H9 (cell line): ENCODE measurements around the gene TMEM176B. TPM values are rescaled to one million over a fixed set of nuclear protein-coding genes. Genes with fewer than 3 reads are reported as not detected.

Experiments used
- DNase-seq: peaks from one replicate; pipeline ENCODE4 v3.0.0-alpha.2; 2017
- H2AFZ ChIP-seq: one replicate; pipeline ENCODE4 v1.6.1; 2013; ENCODE audit warnings: mild to moderate bottlenecking, low read length, control low read depth, moderate library complexity
- H2AK5ac ChIP-seq: 2 replicates; pipeline ENCODE4 v1.6.1; 2013; ENCODE audit warnings: low read length, control low read depth, mixed read lengths; ENCODE audit not compliant: insufficient read length
- H2BK120ac ChIP-seq: one replicate; pipeline ENCODE4 v1.6.1; 2013; ENCODE audit warnings: low read depth, mild to moderate bottlenecking, low read length, control low read depth, inconsistent platforms; ENCODE audit not compliant: poor library complexity, severe bottlenecking
- H2BK12ac ChIP-seq: 2 replicates; pipeline ENCODE4 v1.6.1; 2013; ENCODE audit warnings: low read length, control low read depth, mixed read lengths, low read depth; ENCODE audit not compliant: insufficient read length
- H2BK15ac ChIP-seq: 2 replicates; pipeline ENCODE4 v1.6.1; 2013; ENCODE audit warnings: low read depth, low read length, control low read depth
- H2BK20ac ChIP-seq: one replicate; pipeline ENCODE4 v1.6.1; 2013; ENCODE audit warnings: low read depth, mild to moderate bottlenecking, low read length, control low read depth, inconsistent platforms; ENCODE audit not compliant: poor library complexity, severe bottlenecking
- H2BK5ac ChIP-seq: 2 replicates; pipeline ENCODE4 v1.6.1; 2013; ENCODE audit warnings: low read length, control low read depth, mixed read lengths; ENCODE audit not compliant: insufficient read length
- H3K14ac ChIP-seq: 2 replicates; pipeline ENCODE4 v1.6.1; 2013; ENCODE audit warnings: low read length, control low read depth; ENCODE audit not compliant: insufficient read depth
- H3K18ac ChIP-seq: 2 replicates; pipeline ENCODE4 v1.6.1; 2013; ENCODE audit warnings: low read depth, mild to moderate bottlenecking, mixed read lengths, low read length, control low read depth; ENCODE audit not compliant: insufficient read length
- H3K23ac ChIP-seq: 2 replicates; pipeline ENCODE4 v1.6.1; 2013; ENCODE audit warnings: low read length, control low read depth, mixed read lengths, low read depth; ENCODE audit not compliant: insufficient read length
- H3K23me2 ChIP-seq: 2 replicates; pipeline ENCODE4 v1.6.1; 2013; ENCODE audit warnings: low read depth, mild to moderate bottlenecking, mixed read lengths, low read length, control low read depth; ENCODE audit not compliant: insufficient read length, poor library complexity, severe bottlenecking
- H3K27ac ChIP-seq: 2 replicates; pipeline ENCODE4 v1.5.1; 2013; ENCODE audit warnings: low read length, control low read depth, mixed read lengths, low read depth; ENCODE audit not compliant: insufficient read length
- H3K27me3 ChIP-seq: 2 replicates; pipeline ENCODE4 v1.6.1; 2013; ENCODE audit warnings: low read length, control low read depth, inconsistent platforms; ENCODE audit not compliant: insufficient read depth
- H3K4ac ChIP-seq: 2 replicates; pipeline ENCODE4 v1.6.1; 2013; ENCODE audit warnings: low read depth, mild to moderate bottlenecking, control low read depth, inconsistent platforms, low read length, moderate library complexity
- H3K4me1 ChIP-seq: 2 replicates; pipeline ENCODE4 v1.6.1; 2013; ENCODE audit warnings: low read length, control low read depth, inconsistent platforms; ENCODE audit not compliant: insufficient read depth
- H3K4me2 ChIP-seq: 2 replicates; pipeline ENCODE4 v1.6.1; 2013; ENCODE audit warnings: low read length, control low read depth, mixed read lengths; ENCODE audit not compliant: insufficient read length, insufficient read depth
- H3K56ac ChIP-seq: 2 replicates; pipeline ENCODE4 v1.6.1; 2013; ENCODE audit warnings: low read depth, mild to moderate bottlenecking, mixed read lengths, low read length, control low read depth; ENCODE audit not compliant: insufficient read length
- H3K79me1 ChIP-seq: 2 replicates; pipeline ENCODE4 v1.6.1; 2013; ENCODE audit warnings: low read depth, mild to moderate bottlenecking, moderate library complexity, low read length, control low read depth, inconsistent platforms; ENCODE audit not compliant: insufficient read depth, poor library complexity, severe bottlenecking
- H3K79me2 ChIP-seq: 2 replicates; pipeline ENCODE4 v1.6.1; 2013; ENCODE audit warnings: low read length, control low read depth, inconsistent platforms; ENCODE audit not compliant: insufficient read depth
- H3K9ac ChIP-seq: 2 replicates; pipeline ENCODE4 v1.6.1; 2013; ENCODE audit warnings: low read length, control low read depth, mixed read lengths; ENCODE audit not compliant: insufficient read length; ENCODE audit errors: extremely low read depth
- H3K9me3 ChIP-seq: one replicate; pipeline ENCODE4 v1.6.1; 2013; ENCODE audit warnings: low read depth, low read length, inconsistent platforms; ENCODE audit not compliant: control insufficient read depth
- H3T11ph ChIP-seq: one replicate; pipeline ENCODE4 v1.6.1; 2013; ENCODE audit warnings: mild to moderate bottlenecking, low read length, control low read depth, inconsistent platforms
- H4K20me1 ChIP-seq: one replicate; pipeline ENCODE4 v1.6.1; 2013; ENCODE audit not compliant: control insufficient read depth, insufficient read length, insufficient read depth
- H4K5ac ChIP-seq: 2 replicates; pipeline ENCODE4 v1.6.1; 2013; ENCODE audit warnings: low read depth, mild to moderate bottlenecking, mixed read lengths, low read length, control low read depth; ENCODE audit not compliant: insufficient read length
- H4K8ac ChIP-seq: replicated peaks from 2 replicates; pipeline ENCODE4 v1.6.1; 2013; ENCODE audit warnings: low read length, control low read depth, mixed read lengths, low read depth; ENCODE audit not compliant: insufficient read length
- H4K91ac ChIP-seq: 2 replicates; pipeline ENCODE4 v1.6.1; 2013; ENCODE audit warnings: low read depth, mild to moderate bottlenecking, moderate library complexity, mixed read lengths, low read length, control low read depth; ENCODE audit not compliant: insufficient read length
- H3K27ac Mint-ChIP-seq, 3 experiments: 2 replicates in 2 of 3; 3 replicates in 1 of 3; pipeline ENCODE4 v1.8.0; 2020 to 2021; ENCODE audit warnings: mixed read lengths in 3 of 3, mild to moderate bottlenecking in 1 of 3, moderate library complexity in 1 of 3
- H3K27me3 Mint-ChIP-seq: 2 replicates; pipeline ENCODE4 v1.8.0; 2021; ENCODE audit warnings: low read depth, mild to moderate bottlenecking, moderate library complexity, mixed read lengths
- H3K36me3 Mint-ChIP-seq, 3 experiments: 2 replicates in 2 of 3; 3 replicates in 1 of 3; pipeline ENCODE4 v1.8.0; 2020 to 2021; ENCODE audit warnings: low read depth in 3 of 3, mixed read lengths in 3 of 3; ENCODE audit not compliant: insufficient read depth in 1 of 3
- H3K4me1 Mint-ChIP-seq, 2 experiments: 2 replicates each; pipeline ENCODE4 v1.8.0; 2020; ENCODE audit warnings: mixed read lengths in 2 of 2
- H3K4me3 Mint-ChIP-seq, 2 experiments: 2 replicates in 1 of 2; 3 replicates in 1 of 2; pipeline ENCODE4 v1.8.0; 2020 to 2021; ENCODE audit warnings: mild to moderate bottlenecking in 2 of 2, mixed read lengths in 2 of 2, moderate library complexity in 1 of 2
- H3K9me3 Mint-ChIP-seq, 2 experiments: 2 replicates in 1 of 2; 3 replicates in 1 of 2; pipeline ENCODE4 v1.8.0; 2020; ENCODE audit warnings: mild to moderate bottlenecking in 2 of 2, mixed read lengths in 2 of 2, moderate library complexity in 1 of 2
- WGBS: extraction: QIAGEN DNeasy Blood & Tissue Kit; methylation state at CpG from one replicate; pipeline ENCODE4 v1.1.7; 2013; ENCODE audit warnings: missing lambda C conversion rate, low lambda C conversion rate, mixed read lengths; ENCODE audit not compliant: insufficient read length; ENCODE audit errors: extremely low coverage; 5-methylcytosine and 5-hydroxymethylcytosine counted together
- total RNA-seq: library from RNA; stranded (reverse); gene quantifications from 2 replicates; pipeline ENCODE4 v1.2.1, GENCODE V29; 2021
- TF ChIP-seq, protein P1 (sequence below): fragments of 200-600 bp; sonication (generic); conservative IDR thresholded peaks from 3 replicates; pipeline ENCODE4 v1.8.0; 2021; ENCODE audit warnings: antibody characterized with exemption, mild to moderate bottlenecking

The TMEM176B gene
- total RNA-seq, 1 experiment from 2014 or later, result 0.85 TPM

DNA sequence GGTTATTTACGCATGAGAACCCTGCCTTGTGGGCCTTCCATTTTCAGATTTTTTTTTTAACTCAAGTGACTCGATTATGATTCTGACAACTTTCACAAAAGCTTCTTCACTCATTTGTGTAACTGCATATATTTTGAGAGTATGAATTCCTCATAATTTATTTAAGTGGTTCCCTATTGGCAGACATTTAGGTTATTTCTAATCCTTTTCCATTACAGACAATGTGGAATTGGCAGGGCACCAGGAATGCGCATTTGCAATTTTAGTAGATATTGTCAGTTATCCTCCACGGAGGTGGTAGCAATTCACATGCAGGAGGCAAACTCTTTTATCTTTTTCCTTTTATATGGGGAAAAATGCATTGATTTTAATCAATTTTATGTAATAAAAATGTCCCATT is 2.5 kb downstream of the TMEM176B start:
- peaks cover 0 to 6% (median 4%) of the 10 kb centered on the region in 3 experiments; a peak in 3 of 7 replicates for H3K36me3 Mint-ChIP-seq

More for the DNA sequence above, 2.5 kb downstream of the TMEM176B start:
- H3K4me1 Mint-ChIP-seq, result peaks cover 0 to 17% of the 10 kb centered on the region in 2 experiments; a peak in 2 of 4 replicates
- Histone ChIP-seq H2BK15ac (no peak overlapping the region), H3K23me2 (peaks cover 8% of the 10 kb centered on the region), H3K4me1 (no peaks in the 10 kb centered on the region), H3K23ac (no peak overlapping the region), H3K27ac (no peak overlapping the region), H2BK12ac (no peak overlapping the region), H3K9ac (no peak overlapping the region), H3K4me2 (no peak overlapping the region), H2BK5ac (no peak overlapping the region), H3K27me3 (peaks cover 33% of the 10 kb centered on the region), H3K4ac (no peak overlapping the region), H4K5ac (no peak overlapping the region), H2BK120ac (no peak overlapping the region), H3K14ac (no peak overlapping the region), H3T11ph (no peak overlapping the region), H3K79me2 (no peaks in the 10 kb centered on the region), H3K9me3 (no peaks in the 10 kb centered on the region), H2AK5ac (no peak overlapping the region), H4K8ac (no peak overlapping the region), H4K20me1 (no peaks in the 10 kb centered on the region), H2BK20ac (no peak overlapping the region), H3K56ac (no peak overlapping the region), H2AFZ (no peak overlapping the region), H3K18ac (no peak overlapping the region), H3K79me1 (no peaks in the 10 kb centered on the region), H4K91ac (no peak overlapping the region)
- H3K27ac Mint-ChIP-seq, result no peak overlapping the region
- H3K27me3 Mint-ChIP-seq, result peaks cover 52% of the 10 kb centered on the region
- no peak overlapping the region for H3K4me3 Mint-ChIP-seq
- no peak for DNase-seq
- TF ChIP-seq, protein P1, sequence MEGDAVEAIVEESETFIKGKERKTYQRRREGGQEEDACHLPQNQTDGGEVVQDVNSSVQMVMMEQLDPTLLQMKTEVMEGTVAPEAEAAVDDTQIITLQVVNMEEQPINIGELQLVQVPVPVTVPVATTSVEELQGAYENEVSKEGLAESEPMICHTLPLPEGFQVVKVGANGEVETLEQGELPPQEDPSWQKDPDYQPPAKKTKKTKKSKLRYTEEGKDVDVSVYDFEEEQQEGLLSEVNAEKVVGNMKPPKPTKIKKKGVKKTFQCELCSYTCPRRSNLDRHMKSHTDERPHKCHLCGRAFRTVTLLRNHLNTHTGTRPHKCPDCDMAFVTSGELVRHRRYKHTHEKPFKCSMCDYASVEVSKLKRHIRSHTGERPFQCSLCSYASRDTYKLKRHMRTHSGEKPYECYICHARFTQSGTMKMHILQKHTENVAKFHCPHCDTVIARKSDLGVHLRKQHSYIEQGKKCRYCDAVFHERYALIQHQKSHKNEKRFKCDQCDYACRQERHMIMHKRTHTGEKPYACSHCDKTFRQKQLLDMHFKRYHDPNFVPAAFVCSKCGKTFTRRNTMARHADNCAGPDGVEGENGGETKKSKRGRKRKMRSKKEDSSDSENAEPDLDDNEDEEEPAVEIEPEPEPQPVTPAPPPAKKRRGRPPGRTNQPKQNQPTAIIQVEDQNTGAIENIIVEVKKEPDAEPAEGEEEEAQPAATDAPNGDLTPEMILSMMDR, result no peak
- no CpG with 5 or more reads among the region's 4 CpGs for WGBS
- H3K9me3 Mint-ChIP-seq, result peaks cover 5 to 13% of the 10 kb centered on the region in 2 experiments; a peak in 4 of 5 replicates
